ENCODE measurements around the gene PDZD8.

The PDZD8 gene

GRCh38 chr10:117398029-117398428 is 22.8 kb upstream of the PDZD8 start:
- no peak for ATAC-seq
- TF ChIP-seq OSR1 (CRISPR knock-in tag; IDR thresholded peaks at IDR 0.05): no peak
- no peak for TF ChIP-seq TSHZ2 (CRISPR knock-in tag; IDR thresholded peaks at IDR 0.05)
- TF ChIP-seq PPARA (CRISPR knock-in tag; IDR thresholded peaks at IDR 0.05; ENCODE audit: borderline replicate concordance): no peak
- TF ChIP-seq ESRRG (CRISPR knock-in tag; IDR thresholded peaks at IDR 0.05): no peak
- no peak for TF ChIP-seq ISL1 (CRISPR knock-in tag; IDR thresholded peaks at IDR 0.05)
- TF ChIP-seq ZFP30 (CRISPR knock-in tag; IDR thresholded peaks at IDR 0.05): no peak
- no peak for TF ChIP-seq GLIS3 (CRISPR knock-in tag; IDR thresholded peaks at IDR 0.05)
- no peak for TF ChIP-seq TOX (CRISPR knock-in tag; IDR thresholded peaks at IDR 0.05; ENCODE audit: borderline replicate concordance)
- TF ChIP-seq ZFP3 (CRISPR knock-in tag; IDR thresholded peaks at IDR 0.05): no peak
- no peak for TF ChIP-seq POU6F1 (CRISPR knock-in tag; IDR thresholded peaks at IDR 0.05; ENCODE audit: borderline replicate concordance, low read depth)
- TF ChIP-seq RARB (CRISPR knock-in tag; IDR thresholded peaks at IDR 0.05): no peak
- no peak for TF ChIP-seq CSRNP3 (CRISPR knock-in tag; IDR thresholded peaks at IDR 0.05)
- no peak for TF ChIP-seq BACH2 (CRISPR knock-in tag; IDR thresholded peaks at IDR 0.05; ENCODE audit: borderline replicate concordance)
- no peak for TF ChIP-seq ZNF8 (CRISPR knock-in tag; IDR thresholded peaks at IDR 0.05)

GRCh38 chr10:117391436-117392205 is 16.4 kb upstream of the PDZD8 start:
- TF ChIP-seq ARNTL (CRISPR knock-in tag; IDR thresholded peaks at IDR 0.05; ENCODE audit: borderline replicate concordance, low read depth) (no peak), SNAI2 (CRISPR knock-in tag; IDR thresholded peaks at IDR 0.05) (no peak), ZFP30 (CRISPR knock-in tag; IDR thresholded peaks at IDR 0.05) (no peak), BACH2 (CRISPR knock-in tag; IDR thresholded peaks at IDR 0.05; ENCODE audit: borderline replicate concordance) (no peak), ZNF565 (CRISPR knock-in tag; conservative IDR thresholded peaks at IDR 0.05; ENCODE audit: low read depth) (no peak), CSDC2 (CRISPR knock-in tag; IDR thresholded peaks at IDR 0.05) (no peak), ZFP3 (CRISPR knock-in tag; IDR thresholded peaks at IDR 0.05) (no peak), TOX (CRISPR knock-in tag; IDR thresholded peaks at IDR 0.05; ENCODE audit: borderline replicate concordance) (no peak), OSR1 (CRISPR knock-in tag; IDR thresholded peaks at IDR 0.05) (no peak), TSHZ2 (CRISPR knock-in tag; IDR thresholded peaks at IDR 0.05) (no peak), ZC3H10 (CRISPR knock-in tag; IDR thresholded peaks at IDR 0.05) (no peak)
- ATAC-seq: peak; percentile 36; the same call in 2 of the 3 replicates

- ATAC-seq: no peak
- no peak for TF ChIP-seq PATZ1 (CRISPR knock-in tag; IDR thresholded peaks at IDR 0.05; ENCODE audit: borderline replicate concordance)
- no peak for TF ChIP-seq TSHZ2 (CRISPR knock-in tag; IDR thresholded peaks at IDR 0.05)
- no peak for TF ChIP-seq ZNF565 (CRISPR knock-in tag; conservative IDR thresholded peaks at IDR 0.05; ENCODE audit: low read depth)
- no peak for TF ChIP-seq SNAI2 (CRISPR knock-in tag; IDR thresholded peaks at IDR 0.05)
- TF ChIP-seq CSDC2 (CRISPR knock-in tag; IDR thresholded peaks at IDR 0.05): no peak
- TF ChIP-seq OSR1 (CRISPR knock-in tag; IDR thresholded peaks at IDR 0.05): no peak
- TF ChIP-seq TCF4 (CRISPR knock-in tag; IDR thresholded peaks at IDR 0.05; ENCODE audit: borderline replicate concordance): no peak
- no peak for TF ChIP-seq CREB5 (CRISPR knock-in tag; IDR thresholded peaks at IDR 0.05; ENCODE audit: low read depth)
Observed at GRCh38 chr10:117390420-117390819, 15.2 kb upstream of the PDZD8 start.
